GM12891 (cell line): ENCODE results near the gene FOS. TPM values are rescaled to one million over a fixed set of nuclear protein-coding genes. Genes with fewer than 3 reads are reported as not detected.
"Not testable (repeated sequence)": the region's sequence is repeated elsewhere in the genome, so short reads cannot be mapped to it uniquely, and the experiment has no call there.

Experiments
- DNase-seq: peaks from one replicate; pipeline ENCODE4 v3.0.0; 2011; ENCODE audit warnings: low spot score; ENCODE audit not compliant: insufficient read length
- FAIRE-seq: peaks from 2 replicates; lab custom pipeline; 2011; peaks lifted over from hg19 to GRCh38; lab: Jason Lieb, UNC
- PAX5 ChIP-seq: IDR thresholded peaks from 2 replicates; pipeline ENCODE4 v1.6.1; 2011; ENCODE audit warnings: low read length, moderate library complexity, mild to moderate bottlenecking; ENCODE audit not compliant: insufficient read depth, severe bottlenecking
- POLR2A ChIP-seq: IDR thresholded peaks from 2 replicates; pipeline ENCODE4 v1.6.1; 2011; ENCODE audit warnings: low read depth, low read length, control low read depth
- POLR2AphosphoS5 ChIP-seq: IDR thresholded peaks from 2 replicates; pipeline ENCODE4 v1.6.1; 2011; ENCODE audit warnings: low read depth, low read length, control low read depth
- POU2F2 ChIP-seq: IDR thresholded peaks from 2 replicates; pipeline ENCODE4 v1.6.1; 2011; ENCODE audit warnings: low read depth, mild to moderate bottlenecking, control low read depth, low read length, moderate library complexity
- SPI1 ChIP-seq: IDR thresholded peaks from 2 replicates; pipeline ENCODE4 v1.6.1; 2011; ENCODE audit warnings: low read depth, low read length, control low read depth
- TAF1 ChIP-seq: IDR thresholded peaks from 2 replicates; pipeline ENCODE4 v1.6.1; 2011; ENCODE audit warnings: low read depth, low read length, control low read depth
- polyA plus RNA-seq: library from polyadenylated mRNA; unstranded; fragments of >200 nt; gene quantifications from one replicate; pipeline ENCODE4 v1.2.1, GENCODE V29; 2012; ENCODE audit warnings: low read depth, missing spikeins, inconsistent platforms; ENCODE audit not compliant: missing spikeins

FOS gene
- polyA plus RNA-seq = 6.8 TPM

DNA sequence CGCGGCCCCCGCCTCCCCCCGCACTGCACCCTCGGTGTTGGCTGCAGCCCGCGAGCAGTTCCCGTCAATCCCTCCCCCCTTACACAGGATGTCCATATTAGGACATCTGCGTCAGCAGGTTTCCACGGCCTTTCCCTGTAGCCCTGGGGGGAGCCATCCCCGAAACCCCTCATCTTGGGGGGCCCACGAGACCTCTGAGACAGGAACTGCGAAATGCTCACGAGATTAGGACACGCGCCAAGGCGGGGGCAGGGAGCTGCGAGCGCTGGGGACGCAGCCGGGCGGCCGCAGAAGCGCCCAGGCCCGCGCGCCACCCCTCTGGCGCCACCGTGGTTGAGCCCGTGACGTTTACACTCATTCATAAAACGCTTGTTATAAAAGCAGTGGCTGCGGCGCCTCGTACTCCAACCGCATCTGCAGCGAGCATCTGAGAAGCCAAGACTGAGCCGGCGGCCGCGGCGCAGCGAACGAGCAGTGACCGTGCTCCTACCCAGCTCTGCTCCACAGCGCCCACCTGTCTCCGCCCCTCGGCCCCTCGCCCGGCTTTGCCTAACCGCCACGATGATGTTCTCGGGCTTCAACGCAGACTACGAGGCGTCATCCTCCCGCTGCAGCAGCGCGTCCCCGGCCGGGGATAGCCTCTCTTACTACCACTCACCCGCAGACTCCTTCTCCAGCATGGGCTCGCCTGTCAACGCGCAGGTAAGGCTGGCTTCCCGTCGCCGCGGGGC is at the start of gene FOS:
Gene FOS, plus strand, starts transcription at position 407 of the 731 bp plus-strand sequence. Its CDS starts 155 bp downstream, at position 562.
- FAIRE-seq = peak; percentile 99
- TF ChIP-seq POLR2A (peak; percentile 98), TAF1 (peak; percentile 92), PAX5 (no peak), SPI1 (0 out of 2 replicates have a peak, but pooled peaks have one; percentile 15), POLR2AphosphoS5 (peak; percentile 98), POU2F2 (peak; percentile 84)
- DNase-seq = peak; percentile 97

DNA sequence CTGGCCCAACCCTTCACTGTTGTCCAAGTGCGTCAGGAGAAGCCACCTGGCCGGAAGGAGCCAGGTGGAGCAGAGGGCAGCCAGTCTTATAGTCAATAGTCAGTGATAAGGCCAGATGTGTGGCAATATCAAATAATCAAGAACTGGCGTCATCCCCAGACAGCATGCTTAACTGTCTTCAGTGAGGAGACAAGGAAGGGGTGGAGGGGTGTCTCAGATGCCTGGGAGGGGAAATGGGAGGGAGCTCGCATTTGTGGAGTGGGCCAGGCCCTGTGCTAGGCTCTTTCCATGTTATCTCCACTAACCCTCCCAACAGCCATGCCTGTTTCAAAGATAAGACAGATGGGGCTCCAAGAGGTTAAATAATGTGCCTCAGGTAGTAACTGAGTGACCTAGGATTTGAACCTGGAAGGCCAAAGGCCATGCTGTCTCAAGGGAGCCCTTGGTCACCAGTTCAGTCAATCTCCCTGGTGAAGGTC is 48.9 kb upstream of the FOS start:
- no peak for TF ChIP-seq PAX5
- no peak for TF ChIP-seq POU2F2
- no peak for TF ChIP-seq POLR2AphosphoS5
- TF ChIP-seq TAF1 = no peak
- no peak for TF ChIP-seq POLR2A
- TF ChIP-seq SPI1 = no peak
- DNase-seq (no peak), FAIRE-seq (no peak)

- no peak for TF ChIP-seq POLR2AphosphoS5
- peak; percentile 49; the same call in 1 of the 2 replicates for TF ChIP-seq SPI1
- DNase-seq (no peak), FAIRE-seq (peak; percentile 95)
These were observed 48.4 kb upstream of the FOS start for GRCh38 chr14:75230140-75230792.

- TF ChIP-seq POU2F2 = no peak
- peak; percentile 54 for TF ChIP-seq SPI1
- no peak for TF ChIP-seq POLR2A
- TF ChIP-seq TAF1 = no peak
- DNase-seq (no peak), FAIRE-seq (peak; percentile 93)
These were observed 47.3 kb upstream of the FOS start for GRCh38 chr14:75231320-75231719.

- DNase-seq = no peak
- no peak for FAIRE-seq
- no peak for TF ChIP-seq POLR2A
- no peak for TF ChIP-seq POU2F2
- TF ChIP-seq POLR2AphosphoS5 = no peak
- no peak for TF ChIP-seq SPI1
- no peak for TF ChIP-seq TAF1
- TF ChIP-seq PAX5 = no peak
These were observed 46.4 kb upstream of the FOS start for GRCh38 chr14:75232191-75232590.

DNA sequence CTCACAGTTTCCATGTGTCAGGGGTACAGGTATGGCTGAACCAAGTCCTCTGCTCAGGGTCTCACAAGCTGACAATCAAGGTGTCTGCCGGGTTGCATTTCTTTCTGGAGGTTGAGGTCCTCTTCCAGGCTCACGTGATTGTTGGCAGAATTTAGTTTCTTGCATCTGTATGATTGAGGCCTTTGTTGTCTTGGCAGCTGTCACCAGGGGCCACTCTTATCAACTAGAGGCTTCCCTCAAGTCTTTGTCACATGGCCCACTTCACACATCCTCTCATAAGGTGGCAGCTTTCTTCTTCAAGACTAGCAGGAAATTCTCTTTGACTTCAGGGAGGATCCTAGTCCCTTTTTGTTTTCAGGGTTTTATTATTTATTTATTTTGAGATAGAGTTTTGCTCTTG is 46.0 kb upstream of the FOS start:
- DNase-seq (no peak), FAIRE-seq (no peak)
- TF ChIP-seq PAX5 (no peak), POLR2AphosphoS5 (no peak), SPI1 (no peak), TAF1 (no peak), POLR2A (no peak), POU2F2 (no peak)

DNA sequence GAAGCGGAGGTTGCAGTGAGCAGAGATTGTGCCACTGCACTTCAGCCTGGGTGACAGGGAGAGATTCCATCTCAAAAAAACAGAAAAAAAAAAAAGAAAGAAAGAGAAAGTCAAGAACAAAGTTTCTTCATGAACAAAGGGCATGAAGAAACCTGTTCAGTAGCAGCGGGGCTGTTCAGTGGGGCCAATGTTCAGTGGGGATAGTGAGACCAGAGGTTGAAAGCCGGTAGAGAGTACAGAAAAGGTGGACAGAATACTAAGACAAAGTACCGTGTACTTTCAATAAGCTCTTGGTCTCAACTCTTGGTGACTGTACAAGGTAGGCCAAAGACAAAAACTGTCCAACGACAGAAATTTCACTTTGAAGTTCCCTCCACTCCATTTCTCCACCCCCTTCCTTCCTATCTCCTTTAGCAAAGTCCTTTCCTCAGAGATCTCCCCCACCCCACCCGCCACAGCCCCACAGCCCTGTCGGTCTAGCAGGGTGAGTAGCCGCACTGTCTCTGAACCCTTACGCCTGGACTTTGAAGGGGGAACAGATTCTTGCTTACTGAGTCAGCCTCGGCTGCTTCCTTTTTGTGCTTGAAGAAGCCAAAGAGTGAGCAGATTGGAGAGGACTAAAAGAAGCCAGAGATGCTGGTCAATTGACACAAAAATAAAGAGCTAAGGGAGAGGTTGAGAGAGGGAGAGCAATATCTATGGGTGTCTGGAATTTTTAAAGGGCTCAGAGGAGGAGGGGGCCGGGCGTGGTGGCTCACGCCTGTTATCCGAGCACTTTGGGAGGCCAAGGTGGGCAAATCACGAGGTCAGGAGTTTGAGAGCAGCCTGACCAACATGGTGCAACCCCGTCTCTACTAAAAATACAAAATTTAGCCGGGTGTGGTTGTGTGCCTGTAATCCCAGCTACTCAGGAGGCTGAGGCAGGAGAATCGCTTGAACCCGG is 44.2 kb upstream of the FOS start:
- DNase-seq (no peak), FAIRE-seq (no peak)
- TF ChIP-seq PAX5 (no peak), TAF1 (no peak), SPI1 (no peak), POU2F2 (no peak), POLR2A (no peak), POLR2AphosphoS5 (no peak)

DNA sequence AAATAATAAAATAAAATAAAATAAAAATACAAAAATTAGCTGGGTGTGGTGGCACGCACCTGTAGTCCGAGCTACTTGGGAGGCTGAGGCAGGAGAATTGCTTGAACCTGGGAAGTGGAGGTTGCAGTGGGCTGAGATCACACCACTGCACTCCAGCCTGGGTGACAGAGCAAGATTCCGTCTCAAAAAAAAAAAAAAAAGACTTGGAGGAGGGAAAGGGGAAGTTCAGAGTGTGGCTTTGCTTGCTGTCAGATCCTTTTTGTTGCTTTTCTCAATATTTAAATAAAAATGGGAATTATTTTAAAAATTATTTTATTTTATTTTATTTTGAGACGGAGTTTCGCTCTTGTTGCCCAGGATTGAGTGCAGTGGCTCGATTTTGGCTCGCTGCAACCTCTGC is 43.4 kb upstream of the FOS start:
- not testable (repeated sequence) for DNase-seq, FAIRE-seq

- TF ChIP-seq POLR2A = no peak
- TF ChIP-seq POLR2AphosphoS5 = no peak
- no peak for TF ChIP-seq PAX5
- TF ChIP-seq SPI1 = no peak
- TF ChIP-seq POU2F2 = no peak
- no peak for TF ChIP-seq TAF1
- DNase-seq = no peak
- no peak for FAIRE-seq
These were observed 42.2 kb upstream of the FOS start for GRCh38 chr14:75236467-75236866.
